ENCODE results near the gene ROBO1. TPM values are rescaled to one million over a fixed set of nuclear protein-coding genes. Genes with fewer than 3 reads are reported as not detected.

The ROBO1 gene
- total RNA-seq, 1 experiment from 2014 or later = 67.6 TPM

- no peaks in the 10 kb centered on the region for H3K36me3 ChIP-seq (ENCODE audit: insufficient read depth, low read length, poor library complexity, severe bottlenecking)
- H3K4me3 ChIP-seq (ENCODE audit: low read depth, low read length, poor library complexity, severe bottlenecking) = no peak overlapping the region
- H3K9me3 ChIP-seq (ENCODE audit: low read depth, low read length, poor library complexity, severe bottlenecking) = no peaks in the 10 kb centered on the region
- intact Hi-C loops (cut with micrococcal nuclease; ENCODE audit: unreplicated experiment) = no loop called here
- H3K27ac ChIP-seq (ENCODE audit: low read depth, low read length, poor library complexity, severe bottlenecking) = no peak overlapping the region
- ChIA-PET POLR2A (ENCODE audit: low non-redundant PET) (no interaction called here), CTCF (no interaction called here)
- no peak for TF ChIP-seq CTCF (conservative IDR thresholded peaks at IDR 0.05; ENCODE audit: low read depth, low read length)
- TF ChIP-seq EZH2 (IDR thresholded peaks at IDR 0.05; ENCODE audit: borderline replicate concordance, low read depth, low read length, poor library complexity, severe bottlenecking) = no peak
- H3K4me1 ChIP-seq (ENCODE audit: insufficient read depth, low read length, poor library complexity, severe bottlenecking) = peaks cover 8% of the 10 kb centered on the region
- DNase-seq (ENCODE audit: low spot score) = no peak
- no peaks in the 10 kb centered on the region for H3K27me3 ChIP-seq (replicated peaks; ENCODE audit: insufficient read depth, low read depth, low read length, poor library complexity)
- BruUV-seq (replicated peaks) = no TSS peak
Measured at GRCh38 chr3:78792212-78792611, 975.6 kb downstream of the ROBO1 start.

- CTCF ChIA-PET = no interaction called here
- DNase-seq (ENCODE audit: low spot score) = no peak
- no TSS peak for BruUV-seq (replicated peaks)
- H3K27ac ChIP-seq (ENCODE audit: low read depth, low read length, poor library complexity, severe bottlenecking) = no peak overlapping the region
- no peak for TF ChIP-seq EZH2 (IDR thresholded peaks at IDR 0.05; ENCODE audit: borderline replicate concordance, low read depth, low read length, poor library complexity, severe bottlenecking)
- TF ChIP-seq CTCF (conservative IDR thresholded peaks at IDR 0.05; ENCODE audit: low read depth, low read length) = no peak
- no peaks in the 10 kb centered on the region for H3K27me3 ChIP-seq (replicated peaks; ENCODE audit: insufficient read depth, low read depth, low read length, poor library complexity)
- intact Hi-C loops (cut with micrococcal nuclease; ENCODE audit: unreplicated experiment) = no loop called here
- H3K4me1 ChIP-seq (ENCODE audit: insufficient read depth, low read length, poor library complexity, severe bottlenecking) = peaks cover 8% of the 10 kb centered on the region
- POLR2A ChIA-PET (ENCODE audit: low non-redundant PET) = no interaction called here
- H3K36me3 ChIP-seq (ENCODE audit: insufficient read depth, low read length, poor library complexity, severe bottlenecking) = no peaks in the 10 kb centered on the region
- H3K4me3 ChIP-seq (ENCODE audit: low read depth, low read length, poor library complexity, severe bottlenecking) = no peak overlapping the region
- H3K9me3 ChIP-seq (ENCODE audit: low read depth, low read length, poor library complexity, severe bottlenecking) = no peaks in the 10 kb centered on the region
Measured at GRCh38 chr3:78791753-78792152, 976.0 kb downstream of the ROBO1 start.

- Histone ChIP-seq H3K9me3 (ENCODE audit: low read depth, low read length, poor library complexity, severe bottlenecking) (no peaks in the 10 kb centered on the region), H3K36me3 (ENCODE audit: insufficient read depth, low read length, poor library complexity, severe bottlenecking) (no peaks in the 10 kb centered on the region), H3K27me3 (replicated peaks; ENCODE audit: insufficient read depth, low read depth, low read length, poor library complexity) (no peaks in the 10 kb centered on the region), H3K27ac (ENCODE audit: low read depth, low read length, poor library complexity, severe bottlenecking) (no peak overlapping the region), H3K4me3 (ENCODE audit: low read depth, low read length, poor library complexity, severe bottlenecking) (no peak overlapping the region), H3K4me1 (ENCODE audit: insufficient read depth, low read length, poor library complexity, severe bottlenecking) (peaks cover 8% of the 10 kb centered on the region)
- intact Hi-C loops (cut with micrococcal nuclease; ENCODE audit: unreplicated experiment) = no loop called here
- CTCF ChIA-PET = no interaction called here
- POLR2A ChIA-PET (ENCODE audit: low non-redundant PET) = no interaction called here
- no peak for DNase-seq (ENCODE audit: low spot score)
- TF ChIP-seq CTCF (conservative IDR thresholded peaks at IDR 0.05; ENCODE audit: low read depth, low read length) = no peak
- no peak for TF ChIP-seq EZH2 (IDR thresholded peaks at IDR 0.05; ENCODE audit: borderline replicate concordance, low read depth, low read length, poor library complexity, severe bottlenecking)
- BruUV-seq (replicated peaks) = no TSS peak
Measured at GRCh38 chr3:78788839-78789238, 979.0 kb downstream of the ROBO1 start.

Measured in A673 (cell line).